HG03103 (cell line): ENCODE measurements around the gene RNF213.

Experiments
- ATAC-seq: cut with Tn5 transposase; IDR thresholded peaks from one replicate; pipeline ENCODE4 v1.9.1; 2021; ENCODE audit warnings: low read depth; ENCODE audit not compliant: unreplicated experiment

RNF213 gene

DNA sequence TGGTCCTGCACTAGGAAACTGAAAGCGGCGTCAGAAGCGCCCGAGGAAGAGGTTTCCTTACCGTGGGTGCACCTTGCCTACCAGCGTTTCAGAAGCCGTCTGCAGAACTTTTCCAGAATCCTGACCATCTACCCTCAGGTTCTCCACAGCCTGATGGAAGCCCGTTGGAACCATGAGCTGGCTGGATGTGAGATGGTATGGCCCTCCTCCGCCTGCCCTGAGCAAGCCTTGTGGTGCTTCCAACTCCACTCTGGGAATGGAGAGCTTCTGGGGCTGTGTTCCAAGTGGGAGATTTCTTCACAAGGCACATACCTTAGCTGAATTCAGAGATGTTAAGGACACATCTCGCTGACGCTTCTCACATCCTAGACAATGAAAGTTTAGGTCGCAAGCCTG lies 102.5 kb downstream of the RNF213 start:
- no peak for ATAC-seq

DNA sequence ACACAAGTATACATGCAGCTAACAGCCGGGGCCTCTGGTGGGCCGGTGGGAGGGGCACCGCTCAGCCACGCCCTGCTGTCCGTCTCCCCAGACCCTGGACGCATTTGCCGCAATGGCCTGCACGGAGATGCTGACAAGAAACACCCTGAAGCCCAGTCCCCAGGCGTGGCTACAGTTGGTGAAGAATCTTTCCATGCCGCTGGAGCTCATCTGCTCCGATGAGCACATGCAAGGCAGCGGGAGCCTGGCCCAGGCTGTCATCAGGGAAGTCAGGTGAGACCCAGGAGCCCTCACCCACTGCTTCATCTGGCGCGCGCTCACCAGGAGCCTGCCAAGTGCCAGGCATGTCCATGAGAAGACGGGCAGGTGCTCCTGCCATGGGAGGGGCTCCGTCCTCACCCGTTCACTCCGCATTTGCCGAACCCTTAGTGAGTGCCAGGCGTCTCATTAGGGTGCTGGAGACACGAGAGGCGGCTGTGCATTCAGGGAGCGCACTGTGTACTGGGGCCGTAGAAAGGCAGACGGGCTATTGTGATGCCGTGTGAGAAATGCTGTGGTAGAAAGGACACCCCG lies 103.0 kb downstream of the RNF213 start:
- ATAC-seq: no peak

- no peak for ATAC-seq
These were observed 103.5 kb downstream of the RNF213 start for GRCh38 chr17:80364091-80364691.

- ATAC-seq: no peak
These were observed 104.6 kb downstream of the RNF213 start for GRCh38 chr17:80365001-80365965.

DNA sequence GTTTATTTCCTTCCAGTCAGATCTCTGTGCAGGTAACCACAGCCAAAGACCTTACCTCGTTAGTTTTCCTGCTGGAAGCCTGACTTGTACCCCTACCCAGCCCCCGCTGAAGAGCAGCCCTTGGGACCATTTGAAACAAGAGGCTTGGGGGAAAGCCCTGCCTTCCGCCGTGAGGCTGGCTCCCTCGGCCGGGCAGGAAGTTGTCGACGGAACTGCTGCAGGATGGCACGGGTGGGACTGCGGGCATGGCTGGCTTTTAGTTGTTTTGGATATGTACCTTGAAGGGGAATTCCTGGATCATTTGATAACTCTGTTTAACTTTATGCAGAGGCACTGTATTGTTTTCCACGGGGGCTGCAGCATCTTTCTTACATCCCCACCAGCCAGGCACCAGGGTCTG lies 105.3 kb downstream of the RNF213 start:
- ATAC-seq: no peak

GRCh38 chr17:80367503-80367902 lies 106.9 kb downstream of the RNF213 start:
- ATAC-seq: no peak

- ATAC-seq: no peak
These were observed 110.5 kb downstream of the RNF213 start for GRCh38 chr17:80371196-80371595.

- no peak for ATAC-seq
These were observed 111.8 kb downstream of the RNF213 start for GRCh38 chr17:80372456-80372855.

DNA sequence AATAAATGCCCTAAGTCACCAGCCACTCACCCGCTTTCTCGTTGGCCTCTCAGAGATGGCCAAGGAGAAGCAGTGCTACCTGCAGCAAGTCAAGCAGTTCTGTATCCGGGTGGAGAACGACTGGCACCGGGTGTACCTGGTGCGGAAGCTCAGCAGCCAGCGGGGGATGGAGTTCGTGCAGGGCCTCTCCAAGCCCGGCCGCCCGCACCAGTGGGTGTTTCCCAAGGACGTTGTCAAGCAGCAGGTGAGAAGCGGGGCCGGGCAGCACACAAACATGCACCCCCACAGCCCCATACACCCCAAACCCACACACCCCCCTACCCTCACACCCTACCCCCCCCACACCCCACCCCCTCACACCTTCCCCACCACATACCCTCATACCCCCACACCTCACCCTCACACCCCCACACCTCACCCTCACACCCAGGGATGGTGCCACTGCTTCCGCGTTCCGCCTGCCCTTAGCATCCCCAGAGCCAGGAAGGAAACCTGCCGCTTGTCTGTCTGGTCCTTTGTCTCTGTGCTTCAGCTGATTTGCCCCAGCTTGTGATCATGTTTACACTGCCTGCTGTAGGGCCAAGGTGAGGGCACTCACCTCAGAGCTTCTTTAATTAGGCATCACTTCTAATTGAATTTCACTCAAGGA lies 112.4 kb downstream of the RNF213 start:
- ATAC-seq: no peak

GRCh38 chr17:80374039-80374731 lies 113.5 kb downstream of the RNF213 start:
- no peak for ATAC-seq

DNA sequence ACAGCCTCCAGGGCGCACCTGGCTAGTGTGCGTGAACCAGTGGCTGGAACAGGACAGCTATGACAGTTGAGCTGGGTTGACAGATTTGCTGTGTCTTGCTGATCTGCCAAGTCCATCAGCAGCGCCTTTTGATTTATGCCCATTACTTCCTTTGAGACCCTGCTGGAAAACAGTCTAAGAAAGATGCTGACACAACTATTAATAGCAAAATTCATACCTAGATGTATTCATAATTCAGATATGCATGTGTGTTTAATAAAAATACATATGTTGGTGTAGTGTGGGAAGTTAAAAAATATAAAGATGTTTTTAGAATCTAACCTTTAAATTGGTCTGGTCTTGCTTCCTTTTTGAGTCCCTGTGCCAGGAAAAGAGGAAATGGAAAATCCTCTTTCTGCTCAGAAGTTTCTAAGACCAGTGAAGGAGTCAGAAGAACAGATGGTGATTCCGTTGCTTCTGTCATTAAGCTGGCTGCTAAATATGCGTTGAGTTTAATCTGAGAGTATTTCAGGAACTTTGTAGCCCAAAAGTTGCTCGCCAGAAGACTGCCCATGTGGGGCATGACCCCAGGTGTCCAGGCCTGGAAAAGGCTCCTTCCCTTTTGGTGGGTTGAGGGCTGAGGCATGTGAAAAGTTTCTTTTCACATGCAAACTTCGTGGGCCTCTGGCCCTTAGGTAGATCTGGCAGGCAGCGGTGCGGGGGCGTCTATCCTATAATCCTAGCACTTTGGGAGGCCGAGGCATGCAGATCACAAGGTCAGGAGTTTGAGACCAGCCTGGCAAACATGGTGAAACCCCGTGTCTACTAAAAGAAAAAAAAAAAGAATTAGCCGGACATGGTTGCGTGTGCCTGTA lies 114.3 kb downstream of the RNF213 start:
- ATAC-seq: no peak

- ATAC-seq: no peak
These were observed 115.9 kb downstream of the RNF213 start for GRCh38 chr17:80376531-80376930.

GRCh38 chr17:80377798-80378197 lies 117.1 kb downstream of the RNF213 start:
- ATAC-seq: no peak

DNA sequence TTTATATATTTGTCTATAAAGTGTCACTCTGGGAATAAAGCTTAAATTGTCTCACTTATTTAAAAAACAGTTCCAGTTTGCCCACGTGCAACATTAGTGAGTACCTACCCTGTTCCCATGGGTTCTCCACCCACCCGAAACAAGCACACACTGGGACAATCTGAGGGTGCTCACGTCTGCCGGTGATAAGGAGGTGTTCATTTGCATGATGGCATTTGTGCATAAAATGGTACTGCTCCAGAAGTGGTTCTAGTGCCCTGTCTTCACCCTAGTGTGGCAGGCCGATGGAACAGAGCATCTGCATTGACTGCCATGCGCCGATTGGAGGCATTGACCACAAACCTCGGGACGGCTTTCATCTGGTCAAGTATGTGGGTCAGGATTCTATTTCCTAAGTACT lies 118.7 kb downstream of the RNF213 start:
- no peak for ATAC-seq

DNA sequence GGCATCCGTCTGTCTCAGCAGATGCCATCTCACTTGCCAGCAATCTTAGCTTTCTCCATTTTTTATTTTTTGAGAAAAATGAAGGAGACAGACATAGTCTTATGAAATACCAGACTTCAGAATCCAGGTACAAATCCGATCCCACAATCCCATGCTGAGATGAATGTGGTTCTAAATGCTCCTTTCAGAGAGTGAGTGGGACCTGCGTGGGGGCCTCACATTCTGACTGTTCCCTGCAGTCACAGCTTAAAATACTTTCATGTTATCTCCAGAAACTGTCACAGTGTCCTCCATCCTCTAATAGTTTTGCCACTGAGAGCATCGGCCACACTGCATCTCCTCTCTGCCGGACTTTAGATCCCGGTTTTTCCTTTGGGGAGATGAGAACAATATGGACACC lies 119.4 kb downstream of the RNF213 start:
- ATAC-seq: no peak

- ATAC-seq: no peak
These were observed 119.9 kb downstream of the RNF213 start for GRCh38 chr17:80380555-80381002.

GRCh38 chr17:80381416-80381923 lies 120.8 kb downstream of the RNF213 start:
- no peak for ATAC-seq

- ATAC-seq: no peak
These were observed 121.8 kb downstream of the RNF213 start for GRCh38 chr17:80382446-80382845.

GRCh38 chr17:80382956-80383355 lies 122.3 kb downstream of the RNF213 start:
- ATAC-seq: no peak
